ENCODE results near the gene PRPS2.

Gene PRPS2

GRCh38 chrX:12825801-12826200 is 34.6 kb downstream of the PRPS2 start:
- DNase-seq = no peak
- Histone ChIP-seq H3K9me3 (no peaks in the 10 kb centered on the region), H3K4me1 (no peaks in the 10 kb centered on the region), H3K27me3 (no peaks in the 10 kb centered on the region), H3K27ac (no peak overlapping the region), H3K36me3 (peaks cover 0 to 5% (median 2%) of the 10 kb centered on the region in 3 donors), H3K4me3 (no peak overlapping the region)
- TF ChIP-seq CTCF (IDR thresholded peaks at IDR 0.05) = no peak
- intact Hi-C loops (cut with DNase I; ENCODE audit: low total_unique reads) = no loop called here

- Histone ChIP-seq H3K36me3 (no peaks in the 10 kb centered on the region), H3K4me3 (no peak overlapping the region), H3K4me1 (no peaks in the 10 kb centered on the region), H3K27me3 (no peaks in the 10 kb centered on the region), H3K27ac (no peak overlapping the region), H3K9me3 (no peaks in the 10 kb centered on the region)
- intact Hi-C loops (cut with DNase I; ENCODE audit: low total_unique reads) = no loop called here
- TF ChIP-seq CTCF (IDR thresholded peaks at IDR 0.05) = no peak
- DNase-seq = no peak
Measured at GRCh38 chrX:12843061-12843667, 52.0 kb downstream of the PRPS2 start.

- no peak overlapping the region for H3K4me3 ChIP-seq
- H3K27ac ChIP-seq = no peak overlapping the region
- DNase-seq = no peak
- TF ChIP-seq CTCF (IDR thresholded peaks at IDR 0.05) = no peak
- no peaks in the 10 kb centered on the region for H3K36me3 ChIP-seq
- no peaks in the 10 kb centered on the region for H3K9me3 ChIP-seq
- intact Hi-C loops (cut with DNase I; ENCODE audit: low total_unique reads) = no loop called here
- H3K27me3 ChIP-seq = no peaks in the 10 kb centered on the region
- no peaks in the 10 kb centered on the region for H3K4me1 ChIP-seq
Measured at GRCh38 chrX:12843668-12844279, 52.6 kb downstream of the PRPS2 start.

- H3K27me3 ChIP-seq = no peaks in the 10 kb centered on the region
- H3K9me3 ChIP-seq = no peaks in the 10 kb centered on the region
- H3K4me3 ChIP-seq = no peak overlapping the region
- intact Hi-C loops (cut with DNase I; ENCODE audit: low total_unique reads) = no loop called here
- TF ChIP-seq CTCF (IDR thresholded peaks at IDR 0.05) = no peak
- no peaks in the 10 kb centered on the region for H3K4me1 ChIP-seq
- no peak overlapping the region for H3K27ac ChIP-seq
- DNase-seq = no peak
- H3K36me3 ChIP-seq = no peaks in the 10 kb centered on the region
Measured at GRCh38 chrX:12844319-12844718, 53.1 kb downstream of the PRPS2 start.

- H3K27ac ChIP-seq = no peak overlapping the region
- intact Hi-C loops (cut with DNase I; ENCODE audit: low total_unique reads) = no loop called here
- H3K9me3 ChIP-seq = peaks cover 0 to 10% (median 9%) of the 10 kb centered on the region in 3 donors
- DNase-seq = peak in 1 of 2 donors; percentile 23
- H3K4me1 ChIP-seq = no peaks in the 10 kb centered on the region
- no peak for TF ChIP-seq CTCF (IDR thresholded peaks at IDR 0.05)
- H3K36me3 ChIP-seq = no peaks in the 10 kb centered on the region
- no peak overlapping the region for H3K4me3 ChIP-seq
- H3K27me3 ChIP-seq = no peaks in the 10 kb centered on the region
Measured at GRCh38 chrX:12865359-12865758, 74.1 kb downstream of the PRPS2 start.

All from tibial artery (tissue), 4 donors.